ENCODE results near the gene IER5.

IER5 gene

GRCh38 chr1:181099152-181100014, 10.9 kb downstream of the IER5 start:
- DNase-seq = peak; percentile 30 to 31

GRCh38 chr1:181100015-181100905, 11.8 kb downstream of the IER5 start:
- peak in 1 of 2 donors; percentile 21 for DNase-seq

DNA sequence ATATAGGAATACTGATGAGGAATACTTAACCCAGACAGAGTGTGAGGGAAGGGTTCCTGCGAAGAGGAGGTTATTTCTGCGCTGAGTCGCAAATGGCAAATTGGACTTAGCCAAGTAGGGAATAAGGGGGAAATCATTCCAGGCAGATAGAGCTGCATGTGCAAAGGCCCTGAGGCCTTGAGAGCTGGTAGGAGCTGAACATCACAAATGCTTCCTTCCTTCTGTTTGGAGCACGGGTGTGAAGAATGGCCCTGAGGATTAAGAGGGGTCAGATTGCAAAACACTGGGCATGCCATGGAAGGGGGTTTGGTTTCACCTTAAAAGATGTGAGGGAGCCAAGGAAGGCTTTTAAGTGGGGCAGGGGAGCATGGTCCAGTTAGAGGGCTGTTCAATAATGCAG, 12.4 kb downstream of the IER5 start:
- DNase-seq = no peak

DNA sequence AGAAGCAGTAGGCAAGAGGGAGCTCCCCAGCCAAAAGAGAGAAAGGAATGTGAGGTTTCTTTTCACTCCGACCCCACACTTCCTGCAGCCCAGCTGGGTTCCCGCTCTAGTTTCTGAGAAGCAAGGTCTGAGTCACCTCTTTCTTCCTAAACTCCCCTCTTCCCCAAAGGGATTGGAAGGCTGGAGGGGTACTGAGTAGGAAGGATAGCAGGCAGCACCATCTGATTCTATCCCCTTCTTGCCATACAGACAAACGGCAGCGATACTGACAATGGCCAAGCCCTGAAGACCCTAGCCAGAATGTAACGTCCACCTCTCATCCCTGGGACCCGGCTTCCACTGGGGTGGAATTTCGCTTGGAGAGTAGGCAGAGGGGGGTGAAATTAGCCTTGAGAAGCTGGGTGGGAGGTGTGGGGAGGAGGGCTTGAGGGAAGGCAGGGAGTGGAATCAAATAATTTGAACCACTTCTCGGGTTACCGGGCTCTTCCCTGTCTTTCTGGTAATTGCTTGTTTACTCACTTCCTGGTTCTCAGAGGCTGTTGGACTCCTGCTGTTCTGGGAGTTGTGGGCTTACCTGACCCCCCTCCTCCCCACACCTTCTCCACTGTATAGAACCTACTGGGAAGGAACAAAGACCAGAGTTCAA, 13.2 kb downstream of the IER5 start:
- DNase-seq = no peak

GRCh38 chr1:181102841-181103240, 14.3 kb downstream of the IER5 start:
- no peak for DNase-seq

- DNase-seq = no peak
These were observed 14.9 kb downstream of the IER5 start for GRCh38 chr1:181103399-181103798.

GRCh38 chr1:181104042-181104789, 15.7 kb downstream of the IER5 start:
- no peak for DNase-seq

DNA sequence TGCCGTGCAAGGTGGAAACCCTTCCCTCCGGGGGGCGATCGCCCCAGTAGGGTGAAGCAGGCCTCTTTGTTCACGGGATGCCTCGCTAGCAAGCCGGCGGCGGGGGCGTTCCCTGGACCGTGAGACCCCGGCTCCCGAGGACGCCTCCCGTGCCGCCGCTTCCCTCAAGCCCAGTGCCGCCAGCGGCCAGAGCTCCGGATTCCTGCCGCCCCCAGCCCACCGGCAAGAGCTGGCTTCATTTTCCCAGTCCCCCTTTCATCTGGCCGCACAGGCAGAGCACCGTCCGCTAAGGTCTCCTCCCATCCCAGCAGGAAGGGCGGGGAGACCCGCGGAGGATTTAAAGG, 16.3 kb downstream of the IER5 start:
- DNase-seq = peak in 1 of 2 donors; percentile 30

DNA sequence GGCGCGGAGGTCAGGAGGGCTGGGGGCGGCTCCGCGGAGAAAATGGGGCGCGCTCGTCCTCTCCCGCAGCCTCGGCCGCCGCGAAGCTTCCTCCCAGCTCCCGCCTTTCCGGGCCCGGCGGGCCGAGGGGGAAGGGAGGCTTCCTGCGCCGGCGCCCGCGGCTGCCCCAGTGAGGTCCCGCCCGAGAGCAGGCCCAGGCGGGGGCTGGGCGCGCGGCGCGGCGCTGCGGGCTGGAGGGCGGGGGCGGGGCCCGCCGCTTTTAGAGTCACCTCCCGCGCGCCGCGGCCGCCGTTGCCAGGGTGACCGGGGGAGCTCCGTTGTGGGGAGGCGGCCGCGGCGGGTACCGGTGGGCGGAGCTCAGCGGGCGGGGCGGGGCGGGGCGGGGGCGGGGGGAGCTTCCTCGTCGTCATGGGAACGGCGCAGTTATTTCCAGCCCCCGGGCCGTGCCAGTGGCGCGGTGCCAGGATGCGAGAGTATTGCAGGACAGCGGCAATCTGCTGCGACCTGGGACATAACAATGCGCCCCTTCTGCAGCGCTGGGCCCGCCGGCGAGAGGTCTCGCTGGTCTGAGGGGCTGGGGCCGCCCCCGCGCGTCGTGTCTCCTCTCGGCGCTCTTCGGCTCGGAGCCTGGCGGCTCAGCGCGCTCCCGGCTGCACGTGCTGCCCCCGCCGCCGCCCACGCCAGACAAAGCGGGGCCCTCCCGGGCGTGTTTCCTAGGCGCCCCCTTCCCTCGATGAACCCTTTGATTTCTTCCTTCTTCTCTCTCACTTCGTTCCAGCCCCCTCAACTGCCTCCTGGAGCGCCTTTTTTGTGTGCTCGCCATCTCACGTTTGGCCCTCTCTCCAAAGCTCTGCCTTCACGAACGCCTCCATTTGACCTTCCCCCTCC, 16.9 kb downstream of the IER5 start:
- peak; percentile 78 to 86 for DNase-seq

GRCh38 chr1:181106022-181106312, 17.5 kb downstream of the IER5 start:
- DNase-seq = no peak

DNA sequence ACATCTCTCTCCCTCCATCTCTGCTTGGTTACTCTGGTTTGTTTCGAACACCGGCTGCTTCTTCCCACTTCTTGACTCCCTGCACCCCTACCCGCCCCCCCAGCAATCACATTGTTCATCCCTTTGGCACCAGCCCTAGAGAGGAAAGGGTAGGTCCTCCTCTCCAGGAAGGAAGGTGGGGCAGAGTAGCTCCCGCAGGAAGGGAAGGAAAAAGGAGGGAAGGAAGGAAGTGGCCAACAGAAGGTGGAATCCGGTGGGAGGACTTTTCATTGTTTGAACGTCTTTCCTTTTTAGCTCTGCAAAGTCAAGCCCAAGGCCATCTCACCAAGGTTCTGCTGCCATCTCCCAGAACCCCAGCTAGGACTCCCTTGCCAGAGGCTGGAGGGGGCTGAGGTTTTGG, 18.0 kb downstream of the IER5 start:
- DNase-seq = no peak

- DNase-seq = no peak
These were observed 19.2 kb downstream of the IER5 start for GRCh38 chr1:181107711-181108110.

DNA sequence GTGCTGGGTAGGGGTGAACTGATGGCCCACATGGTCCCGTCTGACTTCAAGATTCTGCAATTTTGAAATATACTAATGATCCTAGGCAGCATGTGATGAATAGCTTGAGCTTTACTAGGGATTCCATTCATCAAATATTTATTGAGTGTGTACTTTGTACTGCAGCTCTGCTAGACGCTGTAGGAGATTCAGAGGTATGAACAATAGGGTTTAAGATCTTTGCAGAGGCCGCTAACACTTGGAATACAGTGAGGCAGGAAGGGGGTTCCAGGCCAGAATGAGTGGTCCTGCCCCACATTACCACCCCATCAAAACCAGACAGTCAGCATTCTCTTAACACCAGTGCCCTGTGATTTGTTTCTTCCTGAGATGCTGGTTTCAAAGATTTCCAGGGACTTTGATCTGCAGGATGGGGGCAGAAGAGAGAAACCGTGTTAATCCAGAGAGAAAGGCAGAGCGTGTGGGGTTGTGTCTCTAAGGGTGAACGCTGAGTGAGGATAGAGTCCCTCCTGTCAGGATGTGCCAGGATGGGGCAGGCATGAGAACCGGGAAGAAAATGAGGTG, 19.9 kb downstream of the IER5 start:
- DNase-seq = no peak

DNA sequence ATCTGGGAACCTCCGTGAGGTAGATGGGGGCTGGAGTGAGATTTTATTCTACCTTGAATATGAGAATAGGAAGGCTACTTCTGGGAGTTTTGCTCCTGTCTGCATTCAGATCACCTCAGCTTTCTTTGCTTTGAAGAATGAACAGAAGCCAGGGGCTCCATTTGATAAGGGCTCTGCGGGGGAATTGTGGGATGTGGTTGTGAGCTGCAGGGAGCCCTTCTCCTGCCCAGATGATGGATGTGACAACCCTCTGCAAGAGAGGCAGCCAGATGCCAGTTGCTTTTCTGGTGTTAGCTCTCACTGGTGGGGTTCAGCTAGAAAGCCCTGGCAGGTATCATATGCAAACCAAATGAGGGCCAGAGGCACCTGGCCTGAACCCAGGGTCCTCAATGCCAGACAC, 21.5 kb downstream of the IER5 start:
- no peak for DNase-seq

DNA sequence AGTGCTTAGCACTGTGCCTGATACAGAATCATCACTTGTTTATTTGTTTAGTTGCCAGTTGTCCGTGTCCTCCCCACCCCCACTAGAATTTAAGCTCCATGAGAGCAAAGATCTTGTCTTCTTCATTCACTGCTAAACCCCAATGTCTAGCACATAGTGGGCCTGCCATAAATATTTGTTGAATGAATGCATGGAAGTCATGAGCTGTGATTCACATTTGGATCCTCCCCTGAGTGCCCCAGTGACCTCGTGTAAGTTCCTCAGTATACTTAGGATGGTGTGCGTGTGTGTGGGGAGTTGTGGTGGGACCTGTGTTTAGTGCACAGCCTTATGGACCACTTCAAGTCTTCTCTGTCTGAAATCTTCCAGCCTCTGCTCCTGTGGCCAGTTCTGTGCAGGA, 23.1 kb downstream of the IER5 start:
- no peak for DNase-seq

- no peak for DNase-seq
These were observed 23.8 kb downstream of the IER5 start for GRCh38 chr1:181112071-181112929.

GRCh38 chr1:181113059-181113641, 24.6 kb downstream of the IER5 start:
- DNase-seq = no peak

- DNase-seq = no peak
These were observed 26.3 kb downstream of the IER5 start for GRCh38 chr1:181114574-181115367.

- DNase-seq = no peak
These were observed 26.8 kb downstream of the IER5 start for GRCh38 chr1:181115368-181115684.
